Measurements from ENCODE around the gene KDM6B. TPM values are rescaled to one million over a fixed set of nuclear protein-coding genes. Genes with fewer than 3 reads are reported as not detected.

Gene KDM6B
- total RNA-seq, 1 donor, result 88.1 TPM

DNA sequence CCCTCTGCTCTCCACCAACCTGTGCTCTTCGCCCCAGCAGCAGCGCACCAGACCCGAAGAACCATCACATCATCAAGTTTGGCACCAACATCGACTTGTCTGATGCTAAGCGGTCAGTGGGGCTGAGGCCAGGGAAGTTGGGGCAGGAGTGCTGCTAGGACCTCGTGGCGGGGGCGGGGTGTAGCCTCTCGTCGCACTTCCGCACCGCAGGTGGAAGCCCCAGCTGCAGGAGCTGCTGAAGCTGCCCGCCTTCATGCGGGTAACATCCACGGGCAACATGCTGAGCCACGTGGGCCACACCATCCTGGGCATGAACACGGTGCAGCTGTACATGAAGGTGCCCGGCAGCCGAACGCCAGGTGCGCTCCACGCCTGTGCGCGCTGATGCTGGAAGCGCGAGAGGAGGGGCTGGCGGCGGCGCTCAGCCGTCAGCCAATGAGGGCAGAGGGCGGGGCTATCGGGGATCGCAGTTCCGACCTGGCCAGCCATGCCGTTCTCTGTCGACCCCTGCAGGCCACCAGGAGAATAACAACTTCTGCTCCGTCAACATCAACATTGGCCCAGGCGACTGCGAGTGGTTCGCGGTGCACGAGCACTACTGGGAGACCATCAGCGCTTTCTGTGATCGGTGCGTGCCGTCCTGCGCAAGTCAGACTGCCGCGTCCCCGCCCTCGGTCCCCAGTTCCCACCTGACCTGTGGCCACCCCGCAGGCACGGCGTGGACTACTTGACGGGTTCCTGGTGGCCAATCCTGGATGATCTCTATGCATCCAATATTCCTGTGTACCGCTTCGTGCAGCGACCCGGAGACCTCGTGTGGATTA is 17.6 kb downstream of the KDM6B start:
- peak overlapping the region; percentile 2 for H3K4me3 ChIP-seq (ENCODE audit: low read length)

DNA sequence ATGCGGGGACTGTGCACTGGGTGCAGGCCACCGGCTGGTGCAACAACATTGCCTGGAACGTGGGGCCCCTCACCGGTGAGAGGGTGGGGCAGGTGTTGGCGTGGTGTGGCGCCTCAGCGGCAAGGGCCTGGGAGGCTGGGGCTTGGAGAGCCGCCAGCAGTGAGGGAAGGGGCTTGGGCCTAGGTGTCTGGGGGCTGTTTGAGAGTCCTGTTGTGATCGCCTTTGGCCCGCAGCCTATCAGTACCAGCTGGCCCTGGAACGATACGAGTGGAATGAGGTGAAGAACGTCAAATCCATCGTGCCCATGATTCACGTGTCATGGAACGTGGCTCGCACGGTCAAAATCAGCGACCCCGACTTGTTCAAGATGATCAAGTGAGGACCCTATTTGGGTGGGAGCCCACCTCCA is 18.2 kb downstream of the KDM6B start:
- H3K27me3 ChIP-seq (ENCODE audit: insufficient read depth, low read length), result no peaks in the 10 kb centered on the region
- H3K4me3 ChIP-seq (ENCODE audit: low read length), result no peak overlapping the region
- no peaks in the 10 kb centered on the region for H3K9me3 ChIP-seq (ENCODE audit: low read depth, low read length)
- peaks cover 35% of the 10 kb centered on the region for H3K4me1 ChIP-seq (ENCODE audit: insufficient read depth, low read length)

More for the DNA sequence above, 17.6 kb downstream of the KDM6B start:
- Histone ChIP-seq H3K4me1 (ENCODE audit: insufficient read depth, low read length) (peaks cover 33% of the 10 kb centered on the region), H3K27me3 (ENCODE audit: insufficient read depth, low read length) (no peaks in the 10 kb centered on the region), H3K9me3 (ENCODE audit: low read depth, low read length) (no peaks in the 10 kb centered on the region)

DNA sequence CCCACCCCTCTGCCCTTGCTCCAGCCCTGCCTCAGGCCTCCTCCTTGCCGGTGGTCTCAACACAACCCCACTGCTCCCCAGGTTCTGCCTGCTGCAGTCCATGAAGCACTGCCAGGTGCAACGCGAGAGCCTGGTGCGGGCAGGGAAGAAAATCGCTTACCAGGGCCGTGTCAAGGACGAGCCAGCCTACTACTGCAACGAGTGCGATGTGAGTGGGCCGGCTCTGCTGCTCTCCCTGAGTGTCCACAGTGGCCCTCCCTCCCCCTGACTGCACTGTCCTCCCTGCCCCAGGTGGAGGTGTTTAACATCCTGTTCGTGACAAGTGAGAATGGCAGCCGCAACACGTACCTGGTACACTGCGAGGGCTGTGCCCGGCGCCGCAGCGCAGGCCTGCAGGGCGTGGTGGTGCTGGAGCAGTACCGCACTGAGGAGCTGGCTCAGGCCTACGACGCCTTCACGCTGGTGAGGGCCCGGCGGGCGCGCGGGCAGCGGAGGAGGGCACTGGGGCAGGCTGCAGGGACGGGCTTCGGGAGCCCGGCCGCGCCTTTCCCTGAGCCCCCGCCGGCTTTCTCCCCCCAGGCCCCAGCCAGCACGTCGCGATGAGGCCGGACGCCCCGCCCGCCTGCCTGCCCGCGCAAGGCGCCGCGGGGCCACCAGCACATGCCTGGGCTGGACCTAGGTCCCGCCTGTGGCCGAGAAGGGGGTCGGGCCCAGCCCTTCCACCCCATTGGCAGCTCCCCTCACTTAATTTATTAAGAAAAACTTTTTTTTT is 19.1 kb downstream of the KDM6B start:
- Histone ChIP-seq H3K27me3 (ENCODE audit: insufficient read depth, low read length) (no peaks in the 10 kb centered on the region), H3K9me3 (ENCODE audit: low read depth, low read length) (no peaks in the 10 kb centered on the region), H3K4me1 (ENCODE audit: insufficient read depth, low read length) (peaks cover 38% of the 10 kb centered on the region), H3K4me3 (ENCODE audit: low read length) (no peak overlapping the region)

DNA sequence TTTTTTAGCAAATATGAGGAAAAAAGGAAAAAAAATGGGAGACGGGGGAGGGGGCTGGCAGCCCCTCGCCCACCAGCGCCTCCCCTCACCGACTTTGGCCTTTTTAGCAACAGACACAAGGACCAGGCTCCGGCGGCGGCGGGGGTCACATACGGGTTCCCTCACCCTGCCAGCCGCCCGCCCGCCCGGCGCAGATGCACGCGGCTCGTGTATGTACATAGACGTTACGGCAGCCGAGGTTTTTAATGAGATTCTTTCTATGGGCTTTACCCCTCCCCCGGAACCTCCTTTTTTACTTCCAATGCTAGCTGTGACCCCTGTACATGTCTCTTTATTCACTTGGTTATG is 19.6 kb downstream of the KDM6B start:
- no peaks in the 10 kb centered on the region for H3K27me3 ChIP-seq (ENCODE audit: insufficient read depth, low read length)
- H3K4me3 ChIP-seq (ENCODE audit: low read length), result no peak overlapping the region
- H3K4me1 ChIP-seq (ENCODE audit: insufficient read depth, low read length), result peaks cover 43% of the 10 kb centered on the region
- H3K9me3 ChIP-seq (ENCODE audit: low read depth, low read length), result no peaks in the 10 kb centered on the region

DNA sequence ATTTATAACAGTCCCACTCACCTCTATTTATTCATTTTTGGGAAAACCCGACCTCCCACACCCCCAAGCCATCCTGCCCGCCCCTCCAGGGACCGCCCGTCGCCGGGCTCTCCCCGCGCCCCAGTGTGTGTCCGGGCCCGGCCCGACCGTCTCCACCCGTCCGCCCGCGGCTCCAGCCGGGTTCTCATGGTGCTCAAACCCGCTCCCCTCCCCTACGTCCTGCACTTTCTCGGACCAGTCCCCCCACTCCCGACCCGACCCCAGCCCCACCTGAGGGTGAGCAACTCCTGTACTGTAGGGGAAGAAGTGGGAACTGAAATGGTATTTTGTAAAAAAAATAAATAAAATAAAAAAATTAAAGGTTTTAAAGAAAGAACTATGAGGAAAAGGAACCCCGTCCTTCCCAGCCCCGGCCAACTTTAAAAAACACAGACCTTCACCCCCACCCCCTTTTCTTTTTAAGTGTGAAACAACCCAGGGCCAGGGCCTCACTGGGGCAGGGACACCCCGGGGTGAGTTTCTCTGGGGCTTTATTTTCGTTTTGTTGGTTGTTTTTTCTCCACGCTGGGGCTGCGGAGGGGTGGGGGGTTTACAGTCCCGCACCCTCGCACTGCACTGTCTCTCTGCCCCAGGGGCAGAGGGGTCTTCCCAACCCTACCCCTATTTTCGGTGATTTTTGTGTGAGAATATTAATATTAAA is 20.2 kb downstream of the KDM6B start:
- Histone ChIP-seq H3K4me1 (ENCODE audit: insufficient read depth, low read length) (peaks cover 48% of the 10 kb centered on the region), H3K9me3 (ENCODE audit: low read depth, low read length) (no peaks in the 10 kb centered on the region), H3K4me3 (ENCODE audit: low read length) (no peak overlapping the region), H3K27me3 (ENCODE audit: insufficient read depth, low read length) (no peaks in the 10 kb centered on the region)

DNA sequence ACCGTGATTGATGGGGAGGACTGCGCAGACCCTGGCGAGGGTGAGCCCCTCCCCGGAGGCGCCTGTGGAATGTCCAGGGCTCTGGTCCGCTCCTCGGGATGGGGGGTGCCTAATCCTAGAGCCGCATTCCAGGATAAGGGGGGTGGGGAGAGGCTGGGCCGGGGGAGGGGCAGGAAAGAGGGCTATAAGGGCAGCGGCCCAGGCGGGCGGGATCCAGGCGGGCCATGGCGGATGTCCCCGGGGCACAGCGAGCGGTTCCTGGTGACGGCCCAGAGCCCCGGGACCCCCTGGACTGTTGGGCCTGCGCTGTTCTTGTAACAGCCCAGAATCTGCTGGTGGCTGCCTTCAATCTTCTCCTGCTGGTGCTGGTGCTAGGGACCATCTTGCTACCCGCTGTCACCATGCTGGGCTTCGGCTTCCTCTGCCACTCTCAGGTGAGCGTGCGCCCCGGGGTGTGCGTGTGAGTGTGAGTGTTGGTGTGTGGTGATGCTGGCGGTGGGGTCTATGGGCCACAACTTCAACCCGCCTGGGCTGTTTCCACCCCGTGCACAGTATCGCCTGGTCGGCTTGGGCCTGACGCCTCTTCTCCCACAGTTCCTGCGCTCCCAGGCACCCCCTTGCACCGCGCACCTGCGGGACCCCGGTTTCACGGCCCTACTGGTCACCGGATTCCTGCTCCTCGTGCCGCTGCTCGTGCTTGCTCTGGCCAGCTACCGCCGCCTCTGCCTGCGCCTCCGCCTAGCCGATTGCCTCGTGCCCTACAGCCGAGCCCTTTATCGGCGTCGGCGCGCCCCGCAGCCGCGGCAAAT is 21.0 kb downstream of the KDM6B start, which contains the start of gene TMEM88:
Gene TMEM88, plus strand, starts transcription at position 216 of the 809 bp plus-strand sequence. Its CDS starts 9 bp downstream, at position 225.
- H3K4me1 ChIP-seq (ENCODE audit: insufficient read depth, low read length), result peaks cover 48% of the 10 kb centered on the region
- no peak within 1 kb of the TSS for H3K4me3 ChIP-seq (ENCODE audit: low read length)
- no peaks in the 10 kb centered on the region for H3K27me3 ChIP-seq (ENCODE audit: insufficient read depth, low read length)
- H3K9me3 ChIP-seq (ENCODE audit: low read depth, low read length), result no peaks in the 10 kb centered on the region

DNA sequence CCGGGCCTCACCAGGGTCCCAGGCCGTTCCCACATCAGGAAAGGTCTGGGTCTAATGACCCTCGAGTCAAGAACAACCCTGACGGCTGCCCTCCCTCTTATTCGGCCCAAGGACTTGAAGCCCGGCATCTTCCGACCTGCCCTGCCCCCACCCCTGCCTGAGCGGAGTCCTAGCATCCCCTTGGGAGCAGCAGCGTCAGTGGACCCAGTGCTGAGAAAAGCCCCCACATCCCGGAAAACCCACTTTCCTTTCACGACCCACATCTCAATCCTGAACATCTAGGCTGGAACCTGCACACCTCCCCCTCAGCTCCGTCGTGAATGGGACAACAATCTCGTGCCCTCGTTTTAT is 21.6 kb downstream of the KDM6B start:
- no peaks in the 10 kb centered on the region for H3K27me3 ChIP-seq (ENCODE audit: insufficient read depth, low read length)
- peaks cover 48% of the 10 kb centered on the region for H3K4me1 ChIP-seq (ENCODE audit: insufficient read depth, low read length)
- H3K9me3 ChIP-seq (ENCODE audit: low read depth, low read length), result no peaks in the 10 kb centered on the region
- H3K4me3 ChIP-seq (ENCODE audit: low read length), result no peak overlapping the region

DNA sequence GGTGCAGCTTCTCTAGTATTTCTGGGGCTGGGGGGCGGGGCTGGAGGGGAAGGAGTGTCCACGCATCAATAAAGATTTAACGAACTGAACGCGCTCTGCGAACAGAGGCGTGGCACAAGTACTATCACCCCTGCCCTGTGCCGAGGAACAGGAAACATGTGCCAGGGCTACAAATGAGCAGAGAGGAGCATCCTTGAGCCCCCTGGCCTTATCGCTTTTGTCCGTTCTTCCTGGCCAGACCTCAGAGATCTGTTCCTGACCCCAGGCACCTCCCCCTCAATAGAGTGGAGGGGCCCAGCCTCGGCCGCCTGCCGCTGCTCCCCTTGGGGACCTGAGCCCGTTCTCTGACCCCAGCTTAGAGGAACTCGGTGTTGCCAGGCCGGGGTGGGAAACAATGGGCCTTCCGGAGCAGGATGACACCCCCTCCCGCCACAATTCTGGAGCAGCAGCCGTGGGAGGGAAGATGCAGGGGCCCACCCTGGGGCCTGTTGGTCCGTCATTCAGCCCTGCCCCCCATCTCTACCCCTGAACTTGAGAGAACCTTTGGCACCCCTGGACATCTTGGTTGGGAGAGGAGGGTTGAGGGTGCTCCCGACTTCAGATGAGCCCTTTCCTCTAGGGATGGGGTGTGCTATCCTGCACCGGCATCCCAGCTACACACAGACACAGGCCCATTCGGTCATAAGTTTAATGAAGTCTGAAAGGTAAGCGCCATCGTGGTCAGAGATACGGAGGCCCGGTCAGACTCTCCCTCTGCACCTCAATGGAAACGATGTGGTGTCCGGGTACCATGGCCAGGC is 22.2 kb downstream of the KDM6B start:
- peaks cover 43% of the 10 kb centered on the region for H3K4me1 ChIP-seq (ENCODE audit: insufficient read depth, low read length)
- H3K4me3 ChIP-seq (ENCODE audit: low read length), result peak overlapping the region; percentile 52
- H3K27me3 ChIP-seq (ENCODE audit: insufficient read depth, low read length), result no peaks in the 10 kb centered on the region
- no peaks in the 10 kb centered on the region for H3K9me3 ChIP-seq (ENCODE audit: low read depth, low read length)

DNA sequence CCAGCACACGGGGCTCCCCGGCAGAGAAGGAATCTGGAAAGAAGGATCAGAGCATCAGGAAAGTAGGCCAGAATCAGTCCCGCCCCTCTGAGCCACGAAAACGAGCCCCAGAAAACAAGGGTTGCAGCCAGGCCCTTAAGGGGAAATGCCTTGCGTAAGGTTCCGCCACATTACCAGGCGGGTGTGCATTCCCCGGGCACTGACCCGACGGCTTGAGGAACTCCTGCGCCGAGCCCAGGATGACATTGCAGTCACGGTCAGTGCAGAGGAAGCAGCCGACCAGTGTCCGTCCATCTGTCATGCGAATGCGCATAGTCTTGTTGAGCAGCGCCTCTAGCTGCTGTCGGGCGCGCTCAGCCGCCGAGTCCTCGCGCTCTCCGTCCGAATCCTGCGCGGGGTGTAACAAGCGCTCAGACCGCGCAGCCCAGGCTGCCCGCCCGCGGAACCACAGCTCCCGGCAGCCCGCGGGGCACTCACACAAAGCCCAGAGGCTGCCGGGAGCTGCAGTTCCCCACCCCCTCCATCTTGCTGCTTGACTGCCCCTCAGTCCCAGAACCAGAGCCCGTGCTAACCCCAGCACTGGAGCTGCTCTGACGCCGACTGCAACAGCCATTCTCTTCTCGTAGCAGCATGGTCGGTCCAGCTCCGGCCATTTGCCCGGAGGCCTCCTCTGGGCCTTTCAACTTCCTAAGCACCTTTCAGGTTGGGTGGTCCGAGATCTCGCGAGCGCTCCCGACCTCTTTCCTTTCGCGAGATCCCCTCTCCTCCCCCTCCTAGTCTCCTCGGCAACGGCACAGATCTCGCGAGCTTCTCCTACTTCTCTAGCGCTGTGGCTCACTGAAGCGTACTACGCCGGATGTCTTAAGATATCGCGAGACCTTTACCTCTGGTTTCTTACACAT is 23.0 kb downstream of the KDM6B start, which contains the start of gene NAA38:
Gene NAA38, minus strand, starts transcription at position 749 of the 902 bp plus-strand sequence. Its CDS starts 96 bp downstream, at position 653.
- Histone ChIP-seq H3K4me1 (ENCODE audit: insufficient read depth, low read length) (peaks cover 35% of the 10 kb centered on the region), H3K27me3 (ENCODE audit: insufficient read depth, low read length) (no peaks in the 10 kb centered on the region), H3K9me3 (ENCODE audit: low read depth, low read length) (no peaks in the 10 kb centered on the region), H3K4me3 (ENCODE audit: low read length) (peak within 1 kb of the TSS; percentile 52)

DNA sequence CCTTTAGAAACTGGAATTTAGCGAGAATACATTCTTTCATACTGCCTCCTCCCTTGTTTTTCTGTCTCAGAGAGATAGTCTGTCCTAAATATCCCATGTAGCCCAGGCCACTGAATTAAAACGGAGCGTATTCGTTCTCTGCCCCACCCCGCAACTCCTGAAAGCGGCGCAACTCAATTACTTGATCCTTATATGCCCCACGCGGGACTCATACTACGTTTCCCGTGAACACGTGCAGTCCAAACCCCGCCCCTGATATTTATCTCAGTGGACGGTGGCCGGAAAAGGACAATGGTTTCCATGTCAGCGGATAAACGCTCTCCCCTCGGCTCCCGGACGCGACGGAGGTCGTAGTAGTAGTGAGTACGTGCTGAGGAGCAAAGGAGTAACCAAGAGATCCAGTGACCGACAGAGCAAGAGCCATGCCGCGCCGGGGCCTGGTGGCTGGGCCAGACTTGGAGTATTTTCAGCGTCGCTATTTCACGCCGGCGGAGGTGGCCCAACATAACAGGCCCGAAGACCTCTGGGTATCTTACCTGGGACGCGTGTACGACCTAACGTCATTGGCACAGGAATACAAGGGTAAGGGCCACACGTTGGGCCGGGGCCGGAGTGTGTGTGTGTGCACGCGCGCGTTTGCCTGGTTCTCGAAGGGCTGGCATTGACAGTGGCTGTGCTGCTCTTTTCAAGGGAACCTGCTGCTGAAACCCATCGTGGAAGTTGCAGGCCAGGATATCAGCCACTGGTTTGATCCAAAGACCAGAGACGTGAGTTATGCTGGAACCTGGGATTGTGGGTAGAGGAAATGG is 23.9 kb downstream of the KDM6B start, which contains the start of gene CYB5D1:
Gene CYB5D1, plus strand, starts transcription at position 291 of the 809 bp plus-strand sequence. Its CDS starts 132 bp downstream, at position 423.
- Histone ChIP-seq H3K4me3 (ENCODE audit: low read length) (peak within 1 kb of the TSS; percentile 52), H3K27me3 (ENCODE audit: insufficient read depth, low read length) (no peaks in the 10 kb centered on the region), H3K9me3 (ENCODE audit: low read depth, low read length) (no peaks in the 10 kb centered on the region), H3K4me1 (ENCODE audit: insufficient read depth, low read length) (peaks cover 33% of the 10 kb centered on the region)

DNA sequence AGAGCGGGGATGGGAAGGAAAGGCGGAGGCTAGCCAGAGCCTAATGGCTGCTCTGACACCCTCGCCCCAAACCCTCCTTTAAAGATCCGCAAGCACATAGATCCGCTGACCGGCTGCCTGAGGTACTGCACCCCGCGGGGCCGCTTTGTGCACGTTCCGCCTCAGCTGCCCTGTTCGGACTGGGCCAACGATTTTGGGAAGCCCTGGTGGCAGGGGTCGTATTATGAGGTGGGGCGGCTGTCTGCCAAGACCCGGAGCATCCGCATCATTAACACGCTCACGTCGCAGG is 24.4 kb downstream of the KDM6B start:
- Histone ChIP-seq H3K4me1 (ENCODE audit: insufficient read depth, low read length) (peaks cover 33% of the 10 kb centered on the region), H3K9me3 (ENCODE audit: low read depth, low read length) (no peaks in the 10 kb centered on the region), H3K27me3 (ENCODE audit: insufficient read depth, low read length) (no peaks in the 10 kb centered on the region), H3K4me3 (ENCODE audit: low read length) (peak overlapping the region; percentile 52)

DNA sequence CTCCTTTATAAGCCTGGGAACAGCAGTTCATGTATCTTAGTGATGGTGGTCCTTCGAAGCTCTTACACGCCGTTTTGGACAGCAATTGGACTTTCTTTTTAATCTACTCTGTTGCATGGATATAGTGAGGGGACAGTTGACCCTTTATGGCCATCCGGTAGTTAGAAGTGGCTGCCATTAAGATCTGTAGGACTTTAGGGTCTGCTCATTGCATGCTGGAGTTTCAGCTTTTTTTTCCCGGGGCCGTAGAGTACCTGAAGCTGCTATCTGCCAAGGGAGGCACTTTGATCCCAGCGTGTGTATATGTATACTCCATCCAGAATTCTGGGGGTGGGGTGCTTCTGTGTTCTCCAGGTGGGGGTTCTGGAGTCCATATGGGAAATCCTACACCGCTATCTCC is 25.0 kb downstream of the KDM6B start:
- peaks cover 33% of the 10 kb centered on the region for H3K4me1 ChIP-seq (ENCODE audit: insufficient read depth, low read length)
- H3K9me3 ChIP-seq (ENCODE audit: low read depth, low read length), result no peaks in the 10 kb centered on the region
- no peaks in the 10 kb centered on the region for H3K27me3 ChIP-seq (ENCODE audit: insufficient read depth, low read length)
- H3K4me3 ChIP-seq (ENCODE audit: low read length), result no peak overlapping the region

Data from mononuclear cell (primary cell).